ENCODE measurements around the gene U2SURP.
A peak's percentile ranks its signal among the peaks of the same experiment; 100 is the strongest.

Gene U2SURP

DNA sequence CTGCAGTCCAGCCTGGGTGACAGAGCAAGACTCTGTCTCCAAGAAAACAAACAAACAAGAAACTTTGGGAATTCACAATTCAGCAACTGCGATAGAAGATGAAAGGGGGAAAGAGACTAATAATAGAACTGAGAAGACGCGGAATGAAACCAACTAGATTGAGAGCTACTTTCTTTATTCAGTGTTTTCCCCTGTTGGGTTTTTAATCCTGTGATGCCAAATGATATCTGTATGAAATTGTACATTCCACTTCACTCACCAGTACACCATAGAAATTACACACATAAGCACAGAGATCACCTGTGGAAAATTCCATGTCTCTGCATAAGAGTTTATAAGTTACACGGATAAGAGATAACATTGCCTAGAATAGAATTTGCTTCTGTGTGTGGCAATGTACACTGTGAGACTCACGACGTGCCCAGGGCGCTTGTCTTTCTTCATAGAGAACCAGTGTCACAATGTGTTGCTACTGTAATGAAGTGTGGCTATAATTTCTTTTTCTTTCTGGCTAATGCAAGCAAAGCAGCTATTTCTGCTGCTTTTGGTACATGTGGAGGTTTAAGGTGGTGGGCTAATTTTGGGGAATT, 100.5 kb downstream of the U2SURP start:
- DNase-seq (no peak), ATAC-seq (no peak)

DNA sequence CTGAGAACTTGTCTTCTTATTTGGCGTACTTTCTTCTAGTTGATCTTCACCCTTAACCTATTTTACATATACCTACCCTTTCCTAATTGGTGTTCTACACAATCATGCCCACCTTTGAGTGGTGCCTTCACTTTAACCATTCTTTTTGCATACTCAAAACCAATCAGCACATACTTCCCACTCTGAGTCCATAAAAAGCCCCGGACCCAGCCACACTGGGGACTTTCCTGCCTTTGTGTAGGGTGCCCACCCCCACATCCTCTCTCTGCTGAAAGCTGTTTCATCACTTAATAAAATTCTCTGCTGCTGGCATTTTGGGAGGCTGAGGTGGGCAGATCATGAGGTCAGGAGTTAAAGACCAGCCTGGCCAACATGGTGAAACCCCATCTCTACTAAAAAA, 102.3 kb downstream of the U2SURP start:
- DNase-seq (no peak), ATAC-seq (peak; percentile 43)

DNA sequence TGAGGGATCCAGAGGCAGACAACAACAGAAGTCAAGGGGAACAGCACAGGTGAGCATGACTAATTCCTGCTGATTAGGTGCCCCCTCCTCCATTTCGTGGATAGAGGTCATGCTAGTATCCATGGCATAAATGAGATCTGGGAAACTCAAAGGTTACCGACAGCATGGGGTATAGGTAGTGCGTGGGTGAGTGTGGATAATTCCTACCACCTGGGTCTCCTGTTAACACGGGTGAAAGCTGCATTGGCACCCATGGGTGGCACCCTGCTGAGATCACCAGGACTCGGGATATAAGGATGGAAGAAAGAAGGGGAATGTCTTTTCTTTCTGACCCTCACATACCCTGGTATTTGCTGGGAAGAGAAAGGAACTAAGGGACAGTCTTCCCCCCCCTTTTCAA, 103.8 kb downstream of the U2SURP start:
- no peak for ATAC-seq
- no peak for DNase-seq

DNA sequence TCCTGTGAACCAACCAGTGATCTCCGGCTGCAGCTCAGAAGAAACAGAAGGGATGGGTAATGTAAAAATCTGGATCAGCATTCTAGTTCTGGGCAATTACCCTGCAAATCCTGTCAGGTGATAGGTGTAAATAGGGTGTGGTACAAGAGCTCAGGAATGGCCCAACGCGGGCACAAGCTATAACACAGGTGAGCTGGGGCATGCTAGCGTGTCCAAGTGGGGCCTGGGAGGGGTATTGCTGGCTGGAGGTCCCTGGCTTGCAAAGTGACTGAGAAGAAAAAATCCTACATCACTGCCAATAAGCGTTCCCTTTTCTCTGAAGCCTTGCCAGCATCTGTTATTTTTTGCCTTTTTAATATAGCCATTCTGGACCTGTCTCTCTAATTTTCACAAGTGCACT, 108.5 kb downstream of the U2SURP start:
- ATAC-seq: no peak
- DNase-seq: no peak
